Measurements from ENCODE around the gene WNK1. TPM values are rescaled to one million over a fixed set of nuclear protein-coding genes. Genes with fewer than 3 reads are reported as not detected.
"Not testable (repeated sequence)": the region's sequence is repeated elsewhere in the genome, so short reads cannot be mapped to it uniquely, and the experiment has no call there.

Gene WNK1
- total RNA-seq, 1 donor from 2014 or later = 48.5 TPM

DNA sequence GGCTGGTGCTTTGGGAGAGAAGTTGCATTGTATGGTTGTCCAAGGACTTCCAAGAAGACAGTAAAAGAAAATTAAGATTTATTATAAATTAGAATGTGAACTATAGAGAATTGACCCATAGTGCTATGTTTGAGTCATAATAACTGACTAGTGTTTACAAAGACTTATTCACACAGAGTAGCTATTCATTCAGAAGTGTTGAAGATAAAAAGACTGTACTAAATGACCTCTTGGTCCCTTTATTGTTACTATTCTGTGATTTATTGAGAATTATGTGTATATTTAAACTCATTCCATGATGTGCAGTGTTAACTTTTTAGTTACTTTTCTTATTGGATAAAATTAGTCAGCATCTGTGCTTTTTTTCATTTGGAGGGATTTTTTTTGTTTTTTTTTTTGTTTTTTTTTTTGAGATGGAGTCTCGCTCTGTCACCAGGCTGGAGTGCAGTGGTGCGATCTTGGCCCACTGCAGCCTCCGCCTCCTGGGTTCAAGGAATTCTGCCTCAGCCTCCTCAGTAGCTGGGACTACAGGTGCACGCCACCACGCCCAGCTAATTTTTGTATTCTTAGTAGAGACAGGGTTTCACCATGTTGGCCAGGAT is 24.5 kb downstream of the WNK1 start:
- FAIRE-seq = peak; percentile 48
- not testable (repeated sequence) for DNase-seq (ENCODE audit: low spot score in 2 of 2)

DNA sequence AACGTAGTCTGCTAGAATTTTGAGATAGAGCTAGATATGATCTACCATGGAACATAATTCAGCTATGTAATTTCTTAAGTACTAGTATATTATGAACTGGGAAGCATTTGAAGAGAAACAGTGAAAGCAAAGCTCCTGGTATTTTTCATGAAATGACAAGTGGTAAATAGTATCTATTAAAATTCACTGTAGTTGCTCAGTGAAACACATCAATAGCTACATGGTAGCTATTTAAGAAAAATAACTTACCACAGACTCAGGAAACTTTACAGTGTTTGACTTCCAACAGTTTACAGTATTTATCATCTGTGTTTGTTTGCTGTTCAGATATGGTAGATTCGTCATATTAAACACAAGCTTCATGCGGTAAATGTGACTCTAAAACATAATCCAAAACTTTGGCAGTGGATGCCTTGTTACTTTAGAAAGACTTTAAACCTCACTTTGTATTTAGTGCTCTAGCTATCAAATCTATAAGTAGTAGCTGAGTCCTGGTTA is 25.2 kb downstream of the WNK1 start:
- no peak for FAIRE-seq
- no peak for DNase-seq (ENCODE audit: low spot score in 2 of 2)

DNA sequence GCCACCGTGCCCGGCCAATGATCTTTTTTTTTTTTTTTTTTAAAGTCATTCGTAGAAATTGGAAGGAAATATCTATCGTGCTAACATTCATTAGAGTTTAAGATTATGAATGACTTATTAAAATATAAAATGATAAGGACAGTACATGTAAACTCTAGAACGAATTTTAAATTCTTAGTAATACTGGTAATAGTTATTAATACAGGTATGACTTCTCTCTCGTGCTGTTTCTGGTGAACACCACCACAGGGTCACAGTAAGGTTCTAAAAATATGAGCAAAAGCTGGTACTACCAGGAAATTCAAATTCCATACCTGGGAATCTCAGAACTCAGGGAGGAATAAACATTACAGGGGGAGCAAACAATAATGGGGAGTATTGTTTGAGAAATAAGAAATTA is 26.2 kb downstream of the WNK1 start:
- FAIRE-seq = no peak
- no peak for DNase-seq (ENCODE audit: low spot score in 2 of 2)

- DNase-seq (ENCODE audit: low spot score in 2 of 2) (no peak), FAIRE-seq (no peak)
Measured at GRCh38 chr12:779745-780734, 27.7 kb downstream of the WNK1 start.

DNA sequence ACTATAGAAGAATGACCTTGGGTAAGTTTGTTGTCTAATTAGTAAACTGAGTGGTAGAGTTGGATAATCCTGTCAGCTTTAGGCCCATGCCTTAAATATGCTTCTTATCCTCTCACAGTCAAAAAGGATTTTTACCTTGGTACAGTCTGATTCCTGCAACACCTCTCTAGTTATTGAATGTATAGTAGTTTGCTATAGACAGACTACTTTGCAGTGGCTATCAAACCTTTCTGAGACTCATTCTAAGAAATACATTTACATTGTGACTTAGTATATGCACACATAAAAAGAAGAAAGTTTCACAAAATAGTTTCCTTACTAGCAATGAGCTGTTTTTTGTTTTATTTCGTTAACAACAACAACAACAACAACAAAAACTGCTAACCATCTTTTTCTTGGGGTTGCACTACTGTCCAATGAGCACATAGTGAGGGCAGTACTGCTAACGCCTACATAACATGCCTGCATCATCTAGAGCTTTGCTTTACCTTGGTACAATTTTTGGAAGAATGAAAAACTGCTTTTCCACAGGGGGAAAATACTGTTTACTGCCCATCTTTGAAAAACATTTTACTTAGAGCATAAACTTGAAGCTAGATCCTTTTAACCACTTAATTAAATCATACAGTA is 28.5 kb downstream of the WNK1 start:
- DNase-seq (ENCODE audit: low spot score in 2 of 2) (no peak), FAIRE-seq (no peak)

- FAIRE-seq (no peak), DNase-seq (ENCODE audit: low spot score in 2 of 2) (no peak)
Measured at GRCh38 chr12:785706-786105, 33.3 kb downstream of the WNK1 start.

GRCh38 chr12:788288-788687 is 35.9 kb downstream of the WNK1 start:
- FAIRE-seq (no peak), DNase-seq (ENCODE audit: low spot score in 2 of 2) (no peak)

DNA sequence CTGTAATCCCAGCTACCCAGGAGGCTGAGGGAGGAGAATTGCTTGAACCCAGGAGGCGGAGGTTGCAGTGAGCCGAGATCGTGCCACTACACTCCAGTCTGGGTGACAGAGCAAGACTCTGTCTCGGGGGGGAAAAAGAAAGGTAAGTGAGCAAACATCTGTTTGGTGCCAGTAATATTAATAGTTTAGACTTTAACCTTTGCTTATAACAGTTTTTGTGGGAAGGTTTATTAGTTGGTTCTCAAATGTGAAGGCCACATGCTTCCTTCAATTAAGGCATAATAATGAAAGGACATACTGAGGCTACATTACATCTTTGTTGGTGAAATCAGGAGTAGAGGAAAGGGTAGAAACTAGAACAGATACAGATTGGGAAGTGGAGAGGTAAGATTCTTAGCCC is 36.4 kb downstream of the WNK1 start:
- FAIRE-seq; DNase-seq (ENCODE audit: low spot score in 2 of 2): not testable (repeated sequence)

- FAIRE-seq = no peak
- no peak for DNase-seq (ENCODE audit: low spot score in 2 of 2)
Measured at GRCh38 chr12:789852-790563, 37.6 kb downstream of the WNK1 start.

GRCh38 chr12:790608-791007 is 38.2 kb downstream of the WNK1 start:
- DNase-seq (ENCODE audit: low spot score in 2 of 2) (no peak), FAIRE-seq (no peak)

DNA sequence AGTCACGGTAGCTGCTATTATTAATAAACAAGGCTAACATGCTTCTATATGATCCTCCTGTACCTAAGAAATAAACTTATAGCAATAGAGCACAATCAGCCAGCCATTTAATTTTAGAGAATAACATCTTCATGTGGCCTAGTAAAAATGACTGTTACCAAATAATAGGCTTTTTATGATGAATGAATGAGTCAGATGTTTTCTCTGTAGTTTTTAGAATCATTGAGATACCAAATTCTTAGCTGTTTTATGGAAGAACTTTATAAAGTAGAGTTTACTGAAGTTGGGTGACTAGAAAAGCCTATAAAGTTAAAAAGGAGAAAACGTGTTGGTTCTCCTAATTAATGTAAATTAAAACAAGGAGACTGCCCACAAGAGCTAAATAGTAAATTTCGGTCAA is 40.7 kb downstream of the WNK1 start:
- DNase-seq (ENCODE audit: low spot score in 2 of 2) (no peak), FAIRE-seq (no peak)

DNA sequence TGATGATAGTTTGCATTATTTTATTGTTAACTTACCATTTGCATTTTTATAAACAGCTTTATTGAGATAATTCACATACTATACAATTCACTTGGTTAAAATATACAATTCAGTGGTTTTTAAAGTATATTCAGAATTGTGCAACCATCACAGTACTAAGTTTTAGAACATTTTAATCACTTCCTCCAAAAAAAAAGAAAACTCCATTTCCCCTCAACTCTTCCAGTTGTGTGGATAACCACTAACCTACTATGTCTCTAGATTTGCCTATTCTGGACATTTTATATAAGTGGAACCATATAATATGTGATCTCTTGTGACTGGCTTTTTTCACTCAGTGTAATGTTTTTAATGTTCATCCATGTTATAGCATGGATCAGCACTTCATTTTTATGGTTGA is 41.3 kb downstream of the WNK1 start:
- FAIRE-seq (no peak), DNase-seq (ENCODE audit: low spot score in 2 of 2) (no peak)

DNA sequence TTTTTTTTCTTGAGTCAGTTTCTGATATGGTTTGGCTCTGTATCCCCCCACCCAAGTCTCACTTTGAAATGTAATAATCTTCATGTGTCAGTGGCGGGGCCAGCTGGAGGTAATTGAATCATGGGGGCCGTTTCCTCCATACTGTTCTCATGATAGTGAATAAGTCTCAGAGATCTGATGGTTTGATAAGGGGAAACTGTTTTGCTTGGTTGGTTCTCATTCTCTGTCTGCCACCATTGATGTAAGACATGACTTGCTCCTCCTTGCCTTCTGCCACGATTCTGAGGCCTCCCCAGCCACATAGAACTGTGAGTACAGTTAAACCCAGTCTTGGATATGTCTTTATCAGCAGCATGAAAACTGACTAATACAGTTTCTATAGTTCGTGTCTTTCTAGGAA is 42.9 kb downstream of the WNK1 start:
- no peak for DNase-seq (ENCODE audit: low spot score in 2 of 2)
- no peak for FAIRE-seq

DNA sequence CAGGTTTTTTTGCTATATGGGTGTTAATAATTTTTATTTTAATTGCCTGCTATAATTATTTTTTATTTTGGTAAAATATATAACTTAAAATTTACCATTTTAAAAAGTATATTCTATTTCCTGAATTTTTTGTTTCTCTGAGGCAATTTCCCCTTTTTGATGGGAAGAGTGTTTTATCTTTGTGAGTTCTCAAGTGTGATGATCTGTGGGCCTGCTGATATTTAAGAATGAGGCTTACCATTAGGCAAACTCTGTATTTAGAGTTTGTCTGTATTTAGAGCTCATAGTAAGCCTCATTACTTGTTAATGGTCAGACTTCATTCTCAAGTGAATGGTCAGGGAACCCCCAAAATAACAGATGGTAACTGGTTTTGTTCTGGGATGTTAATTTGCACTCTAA is 48.0 kb downstream of the WNK1 start:
- DNase-seq (ENCODE audit: low spot score in 2 of 2) (no peak), FAIRE-seq (no peak)

- DNase-seq (ENCODE audit: low spot score in 2 of 2) (no peak), FAIRE-seq (no peak)
Measured at GRCh38 chr12:802242-803120, 50.1 kb downstream of the WNK1 start.

GRCh38 chr12:805022-805632 is 52.7 kb downstream of the WNK1 start:
- FAIRE-seq (no peak), DNase-seq (ENCODE audit: low spot score in 2 of 2) (no peak)

DNA sequence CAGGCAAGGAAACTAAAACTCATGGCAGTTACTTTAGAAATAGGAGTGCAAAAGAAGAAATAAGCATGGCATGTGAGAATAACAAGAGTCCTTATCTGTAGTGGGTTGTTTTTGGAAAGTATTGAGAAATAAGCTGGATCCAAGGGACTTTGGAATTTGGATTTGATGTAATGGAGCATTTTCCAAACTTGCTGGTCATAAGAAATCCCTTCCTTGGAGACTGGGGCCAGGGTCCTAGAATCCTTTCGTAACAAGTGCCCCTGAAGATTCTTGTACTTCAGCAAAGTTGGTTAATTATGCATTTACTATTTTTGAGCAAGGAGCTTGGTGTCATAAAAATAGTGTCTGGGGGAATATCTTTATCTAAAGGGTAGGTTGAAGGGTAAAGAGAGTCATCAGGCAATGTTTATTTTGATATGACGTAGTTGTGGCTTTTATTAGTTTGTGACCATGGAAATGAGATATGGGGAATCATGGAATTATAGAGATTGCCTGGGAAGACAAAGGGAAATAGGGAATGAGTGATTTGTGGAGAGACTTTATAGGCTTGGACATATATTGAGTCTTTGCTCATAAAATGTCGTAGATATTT is 53.9 kb downstream of the WNK1 start:
- FAIRE-seq (no peak), DNase-seq (ENCODE audit: low spot score in 2 of 2) (no peak)

- no peak for FAIRE-seq
- no peak for DNase-seq (ENCODE audit: low spot score in 2 of 2)
Measured at GRCh38 chr12:807041-807735, 54.8 kb downstream of the WNK1 start.
